Fibroblast of villous mesenchyme (primary cell): ENCODE data around the gene ZFHX3. TPM values are rescaled to one million over a fixed set of nuclear protein-coding genes. Genes with fewer than 3 reads are reported as not detected.

ENCODE experiments used
- DNase-seq: peaks from one replicate; pipeline ENCODE4 v3.0.0-alpha.2; 2010; ENCODE audit warnings: low read depth
- H3K4me3 ChIP-seq: 2 replicates; pipeline ENCODE4 v1.5.1; 2011; ENCODE audit warnings: low read depth, mild to moderate bottlenecking, low read length
- total RNA-seq: library from RNA; depleted of rRNA; stranded (reverse); fragments of >200 nt; gene quantifications from 2 replicates; pipeline ENCODE4 v1.2.3, GENCODE V29; 2012
- TF ChIP-seq, protein P1 (sequence below): IDR thresholded peaks from 2 replicates; pipeline ENCODE4 v1.5.1; 2012; ENCODE audit warnings: low read depth, mild to moderate bottlenecking, low read length; ENCODE audit not compliant: insufficient read depth

ZFHX3 gene
- total RNA-seq, 1 donor = 3.9 TPM

DNA sequence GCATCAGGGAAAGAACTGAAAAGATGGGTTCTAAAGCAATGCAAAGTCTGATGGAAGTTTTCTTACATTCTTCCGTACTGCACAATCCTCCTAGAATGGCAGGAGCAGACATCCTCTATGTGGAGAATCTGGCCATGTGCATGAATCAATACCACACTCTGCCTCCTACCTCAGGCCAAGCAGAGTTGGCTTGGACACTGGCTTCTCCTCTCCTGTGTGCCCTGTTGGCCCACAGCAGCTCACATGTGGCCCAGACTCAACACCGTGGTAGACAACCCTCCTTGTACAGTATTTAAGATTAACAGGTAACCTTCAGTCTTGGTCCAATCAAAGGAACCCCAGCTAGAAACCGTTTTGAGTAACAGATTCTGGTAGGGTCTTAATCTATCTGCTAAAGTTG is 101.9 kb downstream of the ZFHX3 start:
- TF ChIP-seq, protein P1, sequence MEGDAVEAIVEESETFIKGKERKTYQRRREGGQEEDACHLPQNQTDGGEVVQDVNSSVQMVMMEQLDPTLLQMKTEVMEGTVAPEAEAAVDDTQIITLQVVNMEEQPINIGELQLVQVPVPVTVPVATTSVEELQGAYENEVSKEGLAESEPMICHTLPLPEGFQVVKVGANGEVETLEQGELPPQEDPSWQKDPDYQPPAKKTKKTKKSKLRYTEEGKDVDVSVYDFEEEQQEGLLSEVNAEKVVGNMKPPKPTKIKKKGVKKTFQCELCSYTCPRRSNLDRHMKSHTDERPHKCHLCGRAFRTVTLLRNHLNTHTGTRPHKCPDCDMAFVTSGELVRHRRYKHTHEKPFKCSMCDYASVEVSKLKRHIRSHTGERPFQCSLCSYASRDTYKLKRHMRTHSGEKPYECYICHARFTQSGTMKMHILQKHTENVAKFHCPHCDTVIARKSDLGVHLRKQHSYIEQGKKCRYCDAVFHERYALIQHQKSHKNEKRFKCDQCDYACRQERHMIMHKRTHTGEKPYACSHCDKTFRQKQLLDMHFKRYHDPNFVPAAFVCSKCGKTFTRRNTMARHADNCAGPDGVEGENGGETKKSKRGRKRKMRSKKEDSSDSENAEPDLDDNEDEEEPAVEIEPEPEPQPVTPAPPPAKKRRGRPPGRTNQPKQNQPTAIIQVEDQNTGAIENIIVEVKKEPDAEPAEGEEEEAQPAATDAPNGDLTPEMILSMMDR = no peak
- H3K4me3 ChIP-seq = no peak overlapping the region
- DNase-seq = no peak

DNA sequence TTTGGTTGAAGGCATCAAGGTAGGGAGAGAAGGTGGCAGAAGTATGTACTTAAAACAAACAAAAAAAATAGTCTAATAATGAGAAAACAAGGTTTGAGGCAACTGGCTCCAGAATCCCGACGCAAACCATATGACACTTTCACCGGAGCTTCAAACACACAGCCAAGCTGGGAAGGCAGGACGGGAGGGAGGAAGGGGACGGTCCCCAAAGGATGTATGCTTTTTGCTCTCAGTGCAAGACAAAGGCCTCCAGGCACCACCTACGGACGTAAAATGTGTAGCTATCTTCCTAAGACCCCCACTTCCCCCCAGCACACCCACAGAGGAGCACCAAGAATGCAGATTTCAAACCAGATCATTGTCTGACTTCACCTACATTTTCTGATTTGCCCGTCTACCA is 102.3 kb downstream of the ZFHX3 start:
- no peak overlapping the region for H3K4me3 ChIP-seq
- DNase-seq = no peak
- TF ChIP-seq, protein P1 = no peak

DNA sequence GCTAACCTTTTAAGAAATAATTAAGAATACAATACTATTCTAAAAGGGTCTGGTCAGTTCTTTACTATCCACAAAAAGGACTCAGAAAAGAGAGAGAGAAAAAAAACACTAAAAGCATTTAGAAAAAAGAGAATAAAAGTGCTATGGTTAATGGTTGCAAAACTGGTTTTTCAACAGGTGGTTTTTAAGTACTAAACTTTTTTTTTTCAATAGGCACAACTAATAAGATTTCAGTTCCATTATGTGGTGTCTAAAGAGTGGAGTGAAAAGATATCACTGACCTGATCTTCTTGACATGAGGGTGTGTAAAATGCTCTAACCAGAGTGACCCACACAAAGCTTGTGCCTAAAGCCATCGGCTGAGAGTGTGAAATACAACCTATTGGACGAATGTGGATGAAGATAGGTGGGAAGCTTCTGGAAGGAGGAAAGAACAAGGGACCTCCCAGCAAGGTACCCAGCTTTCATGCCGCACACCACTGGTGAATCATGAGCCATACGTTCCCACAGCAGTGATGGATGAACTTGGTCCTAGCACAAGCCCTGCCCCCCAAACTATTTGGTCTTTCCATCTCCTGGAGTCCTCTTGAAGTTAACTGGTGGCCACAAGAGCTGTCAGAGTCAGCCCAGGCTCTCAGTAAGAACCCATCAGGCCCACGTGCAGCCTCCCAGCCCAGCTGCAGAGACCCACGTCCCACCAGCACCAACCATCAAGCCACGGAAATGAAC is 103.0 kb downstream of the ZFHX3 start:
- TF ChIP-seq, protein P1 = no peak
- H3K4me3 ChIP-seq = no peak overlapping the region
- no peak for DNase-seq

DNA sequence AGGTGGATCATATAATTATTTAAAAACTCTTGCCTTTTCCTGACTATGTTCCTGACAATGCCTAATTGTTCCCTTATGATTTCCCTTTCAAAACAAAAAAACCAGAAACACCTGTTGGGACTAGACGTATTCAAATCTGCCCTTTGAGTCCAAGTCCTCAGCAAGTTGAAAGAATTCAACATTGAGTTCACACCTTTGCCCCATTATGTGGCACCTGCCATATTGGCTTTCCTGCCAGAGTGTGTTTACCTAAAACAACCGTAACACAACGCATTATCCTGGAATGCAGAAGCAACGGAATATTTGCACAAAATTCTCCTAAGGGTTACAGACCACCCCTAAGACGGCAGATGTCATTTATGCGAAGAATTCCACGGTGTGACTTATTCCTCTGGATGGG is 105.9 kb downstream of the ZFHX3 start:
- TF ChIP-seq, protein P1 = no peak
- H3K4me3 ChIP-seq = no peak overlapping the region
- no peak for DNase-seq

DNA sequence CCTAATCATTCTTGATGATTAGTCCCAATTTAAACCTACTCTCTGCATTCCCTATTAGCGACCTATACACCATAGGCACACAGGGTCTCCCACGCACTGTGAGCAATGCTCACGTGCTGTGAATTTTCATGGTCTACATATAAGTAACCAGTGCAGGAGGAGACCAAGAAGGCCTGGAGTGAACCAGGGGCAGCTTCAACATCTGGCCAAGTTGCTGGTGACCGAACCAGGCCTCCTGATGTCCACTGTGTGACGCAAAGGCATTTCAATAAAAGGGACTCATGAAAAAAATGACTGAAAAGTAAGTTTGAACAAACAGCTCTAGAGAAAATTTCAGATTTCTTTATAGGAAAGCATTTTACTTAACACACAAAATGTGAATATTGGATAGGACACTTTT is 107.0 kb downstream of the ZFHX3 start:
- no peak overlapping the region for H3K4me3 ChIP-seq
- DNase-seq = no peak
- TF ChIP-seq, protein P1 = no peak

DNA sequence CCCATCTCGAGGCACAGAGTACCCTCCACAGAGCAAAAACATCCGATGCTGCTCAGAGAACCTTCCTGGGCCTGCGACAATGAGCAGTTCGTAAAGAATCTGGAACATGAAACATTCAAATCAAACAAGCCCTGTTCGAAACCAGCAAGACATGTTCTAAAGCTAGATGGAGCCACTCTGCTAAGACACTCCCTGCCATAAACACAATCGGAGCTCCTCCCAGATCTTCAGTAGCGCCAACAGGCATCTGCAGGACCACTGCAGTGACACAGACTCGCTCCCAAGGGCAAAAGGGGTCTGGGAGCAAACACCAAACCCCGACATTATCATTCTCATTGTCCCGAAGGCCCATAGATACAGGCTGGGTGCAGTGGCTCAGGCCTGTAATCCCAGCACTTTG is 108.7 kb downstream of the ZFHX3 start:
- TF ChIP-seq, protein P1 = peak; percentile 30
- H3K4me3 ChIP-seq = no peak overlapping the region
- peak; percentile 61 for DNase-seq

DNA sequence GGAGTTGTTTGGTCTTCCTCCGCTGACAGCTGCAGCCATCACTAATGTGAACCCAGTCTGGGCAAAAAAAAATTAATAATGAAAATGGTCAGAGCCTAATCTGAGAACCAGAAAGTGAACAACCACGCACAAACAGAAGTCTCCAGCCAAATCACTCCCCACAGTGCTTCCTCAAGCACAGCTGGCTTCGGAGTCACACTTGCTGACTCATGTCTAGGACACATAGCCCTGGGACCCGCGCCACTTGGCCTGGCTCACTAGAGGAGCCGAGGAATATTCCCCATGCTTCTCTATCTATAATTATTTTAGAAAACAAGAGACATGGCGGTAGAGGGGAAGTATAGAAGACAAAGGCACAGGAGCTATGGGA is 109.1 kb downstream of the ZFHX3 start:
- TF ChIP-seq, protein P1 = no peak
- no peak overlapping the region for H3K4me3 ChIP-seq
- peak; percentile 80 for DNase-seq
